GM21717 (cell line): ENCODE data around the gene HOMER1.
"Not testable (repeated sequence)": the region's sequence is repeated elsewhere in the genome, so short reads cannot be mapped to it uniquely, and the experiment has no call there.

ENCODE experiments used
- ATAC-seq: cut with Tn5 transposase; IDR thresholded peaks from one replicate; pipeline ENCODE4 v1.9.1; 2021; ENCODE audit warnings: mild to moderate bottlenecking, moderate library complexity; ENCODE audit not compliant: unreplicated experiment

Gene HOMER1

DNA sequence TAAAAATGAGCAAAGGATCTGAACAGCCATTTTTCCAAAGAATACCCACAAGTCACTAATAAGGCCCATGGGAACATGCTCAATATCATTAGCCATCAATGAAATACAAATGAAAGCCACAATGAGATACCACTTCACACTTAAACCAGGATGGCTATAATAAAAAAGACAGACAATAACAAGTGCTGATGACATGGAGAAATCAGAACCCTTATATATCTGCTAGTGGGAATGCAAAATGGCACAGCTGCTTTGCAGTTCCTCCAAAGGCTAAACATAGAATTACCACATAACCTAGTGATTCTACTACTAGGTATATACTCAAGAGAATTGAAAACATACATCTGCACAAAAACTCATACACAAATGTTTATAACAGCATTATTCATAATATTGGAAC lies 83.7 kb downstream of the HOMER1 start:
- ATAC-seq = no peak

DNA sequence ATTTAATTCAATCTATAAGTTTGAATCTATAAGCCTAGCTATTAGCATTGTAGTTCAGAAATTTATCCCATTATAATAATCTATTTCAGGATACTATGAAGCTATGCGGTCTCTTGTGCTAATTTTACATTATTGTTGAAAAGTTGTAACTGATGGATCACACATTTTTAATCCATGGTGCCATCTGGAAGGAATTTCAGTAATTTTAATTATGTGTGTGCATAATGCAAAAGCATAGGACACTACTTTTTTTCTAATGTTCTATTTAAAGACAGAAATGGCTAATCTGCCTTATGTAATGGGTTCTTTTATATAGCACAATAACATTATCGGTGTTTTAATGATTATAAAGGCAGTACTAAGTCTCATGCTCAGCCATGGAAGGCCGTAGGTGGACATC lies 90.6 kb downstream of the HOMER1 start:
- ATAC-seq = no peak

DNA sequence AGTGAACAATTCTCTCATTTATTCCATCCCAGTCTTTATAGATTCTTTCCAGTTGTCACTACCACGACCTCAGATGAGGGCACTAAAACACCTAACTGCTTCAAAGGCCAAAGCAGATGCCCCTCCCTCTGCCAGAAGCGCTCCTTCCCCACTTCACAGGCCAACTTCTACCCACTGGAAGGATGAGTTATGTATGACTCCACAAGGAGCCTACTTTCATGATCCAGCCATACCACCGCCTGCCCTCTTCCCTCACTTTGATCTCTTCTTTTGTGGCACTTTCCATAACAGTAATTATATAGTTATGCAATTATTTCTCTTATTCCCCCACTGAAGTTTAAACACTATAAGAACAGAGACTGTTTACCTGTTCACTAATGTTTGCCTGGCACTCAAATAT lies 93.7 kb downstream of the HOMER1 start:
- no peak for ATAC-seq

DNA sequence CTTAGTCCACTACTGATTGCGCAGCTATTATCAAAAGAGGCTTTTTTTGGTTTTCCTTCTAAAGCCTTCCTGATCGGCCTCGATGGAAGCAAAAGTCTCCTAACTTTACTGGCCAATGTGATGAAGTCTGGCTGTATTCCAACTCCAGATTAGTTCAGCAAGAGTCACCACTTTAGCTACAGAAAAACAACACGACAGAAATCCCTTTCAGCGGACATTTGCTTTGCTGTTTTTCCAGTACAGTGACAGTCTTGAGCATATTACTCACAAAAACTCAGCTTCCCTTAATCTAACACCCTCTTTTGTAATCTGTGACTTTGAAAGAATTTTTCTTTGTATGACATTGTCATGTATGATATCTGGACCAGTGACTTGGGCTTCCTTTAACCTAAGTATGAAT lies 95.7 kb downstream of the HOMER1 start:
- ATAC-seq = no peak

DNA sequence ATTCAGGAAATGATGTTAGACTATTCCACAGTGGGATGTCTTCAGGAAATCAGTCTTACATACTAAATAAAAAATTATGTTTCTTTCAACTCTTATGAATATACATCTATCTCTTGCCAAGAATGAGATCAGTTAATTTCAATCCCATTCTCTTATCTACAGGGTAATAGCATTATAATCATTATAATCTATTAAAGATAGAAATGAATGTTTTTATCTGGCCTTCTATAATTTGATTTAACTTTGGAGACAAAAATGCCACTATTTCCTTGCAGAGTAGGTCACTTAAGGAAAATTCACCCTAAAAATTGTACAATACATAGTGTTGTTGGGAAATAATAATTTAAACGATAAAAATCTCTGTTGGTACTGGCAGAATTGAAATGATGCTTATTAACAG lies 96.4 kb downstream of the HOMER1 start:
- no peak for ATAC-seq

DNA sequence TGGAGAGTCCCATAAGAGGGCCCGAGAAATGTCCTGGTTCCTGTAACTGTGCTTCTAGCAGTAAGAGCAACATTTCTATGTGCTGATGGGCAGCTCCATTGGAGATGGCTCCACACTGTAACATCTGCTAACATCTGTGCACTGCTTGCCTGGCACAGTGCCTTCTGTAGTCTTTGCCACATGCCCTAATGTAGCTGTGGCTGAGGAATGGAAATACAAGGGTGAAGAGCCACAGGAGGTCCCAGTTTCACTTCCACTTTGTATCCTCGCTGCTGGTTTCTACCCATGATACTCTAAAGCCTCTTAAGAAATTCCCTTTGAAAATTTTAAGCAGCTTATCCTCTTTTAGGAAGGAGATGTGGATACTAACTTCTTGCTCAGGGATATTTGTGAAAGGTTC lies 97.4 kb downstream of the HOMER1 start:
- peak; percentile 87 for ATAC-seq

DNA sequence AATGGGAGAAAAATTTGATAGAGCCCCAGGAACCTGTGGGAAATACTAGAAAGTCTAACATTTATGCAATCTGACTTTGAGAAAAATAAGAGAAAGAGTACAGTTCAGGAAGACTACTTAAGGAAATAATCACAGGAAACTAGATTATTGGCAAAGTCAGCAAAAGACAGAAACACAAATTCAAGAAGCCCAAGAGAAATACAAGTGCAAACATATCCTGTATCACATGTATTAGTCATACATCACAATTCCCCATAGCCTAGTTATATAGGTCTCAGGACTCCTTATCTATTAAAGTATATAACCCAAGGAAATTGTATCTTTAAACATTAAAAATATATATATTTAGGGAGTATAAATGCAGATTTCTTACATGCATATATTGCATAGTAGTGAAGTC lies 100.8 kb downstream of the HOMER1 start:
- ATAC-seq = no peak

DNA sequence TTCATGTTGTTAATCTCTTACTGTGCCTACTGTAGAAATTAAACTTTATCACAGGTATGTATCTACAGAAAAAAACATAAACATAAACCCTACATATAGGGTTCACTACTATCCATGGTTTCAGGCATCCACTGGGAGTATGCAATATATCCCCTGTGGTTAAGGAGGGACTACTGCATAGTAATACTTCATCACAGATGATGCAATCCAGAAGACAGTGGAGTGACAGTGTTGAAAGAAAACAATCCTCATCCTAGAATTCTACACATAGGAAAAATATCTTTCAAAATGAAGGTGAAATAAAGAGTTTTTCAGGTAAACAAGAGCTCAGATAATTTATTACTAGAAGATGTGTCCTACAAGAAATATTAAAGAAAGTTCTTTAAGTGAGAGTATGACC lies 105.9 kb downstream of the HOMER1 start:
- no peak for ATAC-seq

DNA sequence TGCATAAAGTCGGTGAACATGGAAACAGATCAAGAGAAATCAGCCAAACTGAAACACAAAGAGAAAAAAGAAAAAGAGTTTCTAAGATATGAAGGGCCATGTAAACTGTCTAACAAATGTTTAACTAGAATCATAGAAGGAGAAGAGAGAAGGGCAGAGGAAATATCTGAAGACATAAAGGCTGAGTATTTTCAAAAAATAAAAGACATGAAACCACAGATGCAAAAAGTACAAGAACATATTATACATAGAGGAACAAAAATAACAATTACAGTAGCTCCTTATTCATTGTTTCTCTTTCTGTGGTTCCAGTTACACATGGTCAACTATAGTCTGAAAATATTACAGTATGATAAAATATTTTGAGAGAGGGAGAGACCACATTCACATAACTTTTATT lies 106.3 kb downstream of the HOMER1 start:
- ATAC-seq = no peak

DNA sequence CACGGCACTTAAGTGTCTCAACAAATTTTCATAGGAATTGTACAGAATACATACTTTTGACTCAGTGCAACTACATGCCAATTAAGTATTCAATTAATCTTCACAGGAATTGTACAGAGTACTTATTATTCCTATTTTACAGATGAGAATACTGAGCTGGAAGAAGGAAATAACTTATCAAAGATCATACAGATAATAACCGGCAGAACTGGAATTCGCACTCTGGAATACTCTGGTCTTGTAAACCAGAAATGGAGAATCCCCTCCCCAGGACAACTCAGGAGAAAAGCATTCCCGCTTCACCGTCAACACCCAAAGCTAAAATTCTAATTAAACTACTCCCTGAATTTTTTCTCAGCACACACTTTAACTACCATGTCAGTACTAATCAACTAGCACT lies 112.7 kb downstream of the HOMER1 start:
- ATAC-seq = no peak

DNA sequence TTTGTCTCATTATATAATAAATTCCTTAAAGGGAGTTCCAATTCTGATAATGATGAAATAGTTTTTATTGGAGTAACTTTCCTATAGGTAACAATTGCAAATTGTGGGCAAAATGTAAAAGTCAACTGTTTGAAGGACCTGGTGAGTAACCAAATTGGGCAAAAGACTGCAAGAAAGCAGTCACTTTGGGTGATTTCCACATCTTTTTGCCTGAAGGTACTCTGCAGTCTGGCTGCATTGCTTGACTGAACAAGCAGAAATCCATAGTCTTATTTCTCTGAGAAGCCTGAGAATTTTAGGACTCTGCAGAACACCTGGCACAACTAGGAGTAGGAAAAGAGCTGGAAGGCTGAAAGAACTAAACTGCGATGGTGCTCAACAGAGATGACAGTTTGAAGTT lies 114.9 kb downstream of the HOMER1 start:
- ATAC-seq = no peak

DNA sequence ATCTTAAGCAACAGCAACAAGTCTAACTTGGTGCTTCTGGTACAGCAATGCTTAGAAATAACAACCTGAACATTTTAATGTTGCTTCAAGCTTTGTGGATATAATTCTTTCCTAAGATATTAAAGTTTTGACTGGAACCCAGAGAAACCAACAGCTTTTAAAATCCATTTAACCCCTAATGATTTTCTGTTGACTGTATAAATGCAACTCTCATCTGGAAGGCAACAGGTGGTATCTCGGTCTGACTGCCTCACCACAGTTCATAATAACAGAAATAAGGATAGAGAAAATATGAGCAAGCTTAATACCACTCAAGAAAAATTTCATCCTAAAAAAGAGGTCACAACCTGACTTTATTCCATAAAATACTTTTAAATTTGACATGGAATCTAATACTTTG lies 116.9 kb downstream of the HOMER1 start:
- no peak for ATAC-seq

DNA sequence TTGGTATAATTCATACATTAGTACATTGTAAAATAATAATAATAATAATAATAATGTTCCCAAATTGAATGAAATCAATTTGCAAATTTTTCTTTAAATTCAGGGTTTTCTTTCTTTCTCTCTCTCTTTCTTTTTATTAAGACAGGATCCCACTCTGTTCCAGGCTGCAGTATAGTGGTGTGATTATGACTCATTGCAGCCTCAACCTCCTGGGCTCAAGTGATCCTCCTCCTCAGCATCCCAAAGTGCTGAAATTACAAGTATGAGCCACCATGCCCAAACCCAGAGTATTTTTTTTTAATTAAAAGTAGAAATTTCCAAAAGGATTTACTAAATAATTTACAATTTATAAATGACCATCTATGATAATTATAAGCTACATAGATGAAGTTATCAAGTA lies 117.7 kb downstream of the HOMER1 start:
- ATAC-seq = no peak

DNA sequence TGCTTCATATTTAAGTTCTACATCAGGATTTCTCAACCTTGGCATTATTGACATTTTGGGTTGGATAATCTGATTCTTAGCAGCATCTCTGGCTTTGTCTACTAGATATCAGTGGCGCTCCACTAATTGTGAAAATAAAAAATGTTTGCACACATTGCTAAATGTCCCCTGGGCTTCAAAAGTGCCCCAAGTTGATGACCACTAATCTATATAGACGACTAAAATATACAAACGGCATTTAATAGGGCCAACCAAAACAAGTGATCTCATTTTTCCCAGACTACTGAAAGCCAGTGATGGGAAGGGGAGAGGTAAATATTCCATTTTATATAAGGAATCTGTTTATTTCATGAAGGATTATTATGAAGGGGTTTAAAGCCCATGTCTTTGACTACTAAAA lies 118.6 kb downstream of the HOMER1 start:
- no peak for ATAC-seq

DNA sequence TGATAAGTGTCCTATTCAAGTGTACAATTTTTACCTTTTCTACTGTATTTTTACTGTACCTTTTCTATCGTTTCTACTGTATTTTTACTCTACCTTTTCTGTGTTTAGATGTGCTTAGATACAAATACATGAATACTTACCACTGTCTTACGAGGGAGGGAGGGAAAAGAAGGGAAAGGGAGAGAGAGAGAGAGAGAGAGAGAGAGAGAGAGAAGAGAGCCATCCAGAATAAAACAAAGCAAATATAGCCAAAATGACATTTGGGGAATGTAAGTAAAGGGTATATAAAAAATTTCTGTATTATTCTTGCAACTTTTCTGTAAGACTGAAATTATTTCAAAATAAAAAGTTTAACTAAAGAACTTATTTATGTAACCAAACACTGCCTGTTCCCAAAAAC lies 121.2 kb downstream of the HOMER1 start:
- ATAC-seq = no peak

DNA sequence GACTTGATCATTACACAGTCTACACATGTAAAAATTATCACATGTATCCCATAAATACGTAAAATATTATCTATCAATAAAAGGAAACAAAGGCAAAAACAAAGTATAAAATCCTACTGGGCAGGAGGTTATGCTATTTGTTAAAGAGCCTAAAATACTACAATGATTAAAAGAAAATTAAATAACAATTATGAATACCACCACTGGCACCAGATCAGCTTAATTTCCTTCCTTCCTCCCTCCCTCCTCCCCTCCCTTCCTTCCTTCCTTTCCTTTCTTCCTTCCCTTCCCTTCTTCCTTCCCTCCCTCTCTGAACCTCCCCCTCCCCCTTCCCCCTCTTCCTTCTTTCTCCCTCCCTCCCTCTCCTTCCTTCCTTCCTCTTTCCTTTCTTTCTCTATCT lies 127.3 kb downstream of the HOMER1 start:
- no peak for ATAC-seq

DNA sequence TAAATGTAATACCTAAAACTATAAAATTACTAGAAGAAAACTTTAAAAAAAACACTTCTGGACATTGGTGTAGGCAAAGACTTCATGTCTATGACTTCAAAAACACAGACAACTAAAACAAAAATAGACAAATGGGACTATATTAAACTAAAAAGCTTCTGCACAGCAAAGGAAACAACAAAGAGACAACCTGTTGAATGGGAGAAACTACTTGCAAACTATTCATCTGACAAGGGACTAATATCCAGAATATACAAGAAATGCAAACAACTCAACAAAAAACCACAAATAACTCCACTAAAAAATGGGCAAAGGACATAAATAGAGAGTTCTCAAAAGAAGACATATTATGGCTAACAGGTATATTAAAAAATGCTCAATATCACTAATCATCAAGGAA lies 128.8 kb downstream of the HOMER1 start:
- ATAC-seq = not testable (repeated sequence)

DNA sequence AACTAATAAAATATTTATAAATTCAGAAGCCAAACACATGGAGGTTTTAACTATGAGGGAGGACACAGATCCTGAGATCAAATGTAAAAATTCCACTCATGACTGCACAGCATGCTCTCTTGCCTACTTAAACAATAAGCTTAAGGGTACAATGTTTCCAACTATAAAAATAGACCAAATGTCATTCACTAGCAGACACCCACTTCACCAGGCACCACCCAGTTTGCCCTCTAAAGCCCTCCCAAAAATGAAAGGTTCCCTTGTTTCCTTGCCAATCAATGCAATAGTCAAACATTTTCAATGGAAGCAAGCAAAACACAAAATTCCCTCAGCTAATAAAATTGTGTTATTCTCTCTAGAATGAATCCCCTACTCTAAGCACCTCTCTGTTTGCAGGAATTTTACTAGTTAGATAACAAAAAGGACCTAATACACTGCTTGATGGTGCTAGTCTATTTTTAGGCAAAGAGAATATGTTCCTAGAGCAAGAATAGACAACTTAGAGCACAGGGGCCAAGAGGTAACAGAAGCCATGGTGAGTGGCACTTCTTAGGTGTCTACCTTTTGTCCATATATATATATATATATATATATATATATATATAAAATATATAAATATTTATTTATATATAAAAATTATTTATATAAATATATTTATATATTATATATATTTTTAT lies 135.3 kb downstream of the HOMER1 start:
- ATAC-seq = no peak

DNA sequence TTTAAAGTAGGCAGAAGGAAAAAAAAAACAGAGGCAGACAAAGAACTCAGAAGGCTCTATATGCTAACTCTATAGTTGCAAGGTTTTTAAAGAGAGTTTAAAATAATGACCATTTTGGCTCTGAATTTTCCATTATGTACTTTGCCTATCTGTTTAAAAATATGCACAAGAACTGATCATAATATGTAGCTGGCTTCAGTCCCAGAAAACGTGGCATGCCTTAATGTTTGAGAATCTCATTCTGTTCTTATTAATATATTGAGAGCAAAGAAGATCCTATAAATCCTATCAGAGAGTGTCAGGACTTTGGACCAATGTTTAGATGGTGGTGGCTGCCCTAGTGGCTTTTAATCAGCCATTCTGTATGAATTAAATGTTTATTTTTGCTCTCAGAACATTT lies 156.5 kb downstream of the HOMER1 start:
- no peak for ATAC-seq

DNA sequence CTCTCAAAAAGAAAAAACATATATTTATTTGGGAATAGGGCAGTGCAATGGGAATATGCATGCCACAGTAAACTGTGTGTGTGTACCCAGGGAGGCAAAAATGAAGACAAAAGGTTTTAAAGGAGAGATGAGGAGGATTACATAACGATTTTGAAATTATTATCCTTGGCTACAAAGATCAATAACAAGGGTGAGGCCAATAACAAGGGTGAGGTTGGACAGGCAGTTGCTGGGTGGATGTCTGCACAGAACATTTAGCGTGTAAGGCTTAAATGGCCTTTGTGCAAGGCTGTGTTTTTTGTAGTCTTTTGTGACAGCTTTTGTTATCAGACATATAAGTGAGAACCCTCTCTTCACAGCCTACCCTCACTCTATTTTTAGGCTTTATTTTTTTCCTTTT lies 164.1 kb downstream of the HOMER1 start:
- ATAC-seq = no peak

DNA sequence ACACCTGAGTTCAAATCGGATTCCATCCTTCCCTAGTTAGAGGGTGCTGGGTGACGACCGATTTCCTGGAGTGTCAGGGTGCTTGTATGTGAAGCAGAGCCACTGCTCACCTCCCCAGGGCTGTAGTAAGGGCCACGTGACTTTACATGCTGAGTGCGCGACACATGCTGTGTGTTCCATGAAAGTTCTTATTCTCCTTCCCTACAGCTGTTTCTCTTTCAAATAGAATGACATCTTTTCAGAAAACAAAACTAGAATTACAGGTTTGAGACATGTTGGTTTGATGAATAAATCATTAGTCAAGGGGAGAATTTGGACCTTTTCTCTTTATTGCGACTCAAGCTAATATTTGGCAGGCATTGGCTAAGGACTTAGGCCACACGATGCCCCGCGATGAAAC lies 164.9 kb downstream of the HOMER1 start:
- ATAC-seq = no peak

DNA sequence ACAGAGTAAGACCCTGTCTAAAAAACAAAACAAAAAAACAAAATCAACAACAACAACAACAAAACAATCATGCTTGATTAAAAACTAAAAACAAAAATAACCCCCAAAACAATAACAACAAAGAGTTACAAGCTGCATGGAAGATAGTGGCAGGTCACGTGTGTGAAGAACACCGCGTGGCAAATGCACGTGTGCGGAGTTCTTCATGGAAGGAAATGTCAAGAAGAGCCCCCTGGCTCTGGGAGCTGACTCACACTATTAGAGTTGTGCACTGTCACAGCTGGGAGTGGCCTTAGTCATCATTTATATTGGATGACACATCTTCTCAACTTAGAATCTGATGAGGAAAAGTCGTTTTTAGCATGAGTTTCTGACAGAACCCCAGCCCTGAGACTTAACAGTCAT lies 167.5 kb downstream of the HOMER1 start:
- no peak for ATAC-seq

DNA sequence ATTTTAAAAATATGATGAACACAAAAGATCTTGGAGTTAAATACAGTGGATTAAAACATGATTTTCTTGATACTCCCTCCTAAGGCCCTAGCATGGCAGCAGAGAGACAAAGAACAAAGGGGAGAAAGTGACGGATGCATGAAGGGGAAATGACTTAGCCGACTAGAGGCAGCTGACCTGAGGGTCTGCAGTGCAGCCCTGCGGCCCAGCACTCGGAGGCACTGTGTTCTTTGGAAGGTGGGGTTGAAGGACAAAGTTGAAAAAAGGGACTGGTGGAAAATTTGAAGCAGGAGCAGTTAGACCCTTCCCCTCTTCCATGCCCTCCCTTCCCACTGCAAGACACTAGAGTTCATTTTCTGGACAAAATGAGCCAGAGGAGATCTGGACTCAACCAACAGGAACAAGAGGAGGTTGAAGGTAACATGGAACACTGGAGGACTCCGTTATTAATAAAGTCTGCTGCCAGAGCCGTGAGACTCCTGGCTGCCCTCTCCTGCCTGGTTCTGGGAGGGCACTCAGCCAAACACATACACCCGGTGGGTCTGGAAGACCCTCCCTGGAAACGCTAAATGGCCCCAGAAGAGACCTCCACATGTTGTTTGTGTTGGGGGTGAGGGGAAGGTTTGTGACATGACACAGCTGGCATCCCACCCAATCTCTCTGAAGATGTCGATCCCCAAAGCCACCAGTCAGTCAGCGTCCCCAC lies 179.9 kb downstream of the HOMER1 start:
- no peak for ATAC-seq
